ENCODE results near the gene PATL2. TPM values are rescaled to one million over a fixed set of nuclear protein-coding genes. Genes with fewer than 3 reads are reported as not detected.

Gene PATL2
- total RNA-seq, 4 donors from 2014 or later, result 0.28 to 2.0 (median 2.0) TPM; not detected in 1

- no peak for DNase-seq
- Histone ChIP-seq H3K27me3 (no peaks in the 10 kb centered on the region), H3K27ac (peak within 1 kb of the TSS; percentile 9 to 66), H3K4me1 (no peaks in the 10 kb centered on the region), H3K36me3 (no peaks in the 10 kb centered on the region), H3K9me3 (no peaks in the 10 kb centered on the region), H3K4me3 (no peak within 1 kb of the TSS)
- intact Hi-C loops (cut with DNase I; ENCODE audit: low total_unique reads), result no loop called here
- TF ChIP-seq CTCF (IDR thresholded peaks at IDR 0.05), result no peak
- no peak for TF ChIP-seq POLR2A (IDR thresholded peaks at IDR 0.05)
Observed at GRCh38 chr15:44736181-44736765, 25.1 kb upstream of the PATL2 start, which contains the start of gene TRIM69. Gene TRIM69 (plus strand): TSS chr15:44736528. CDS start chr15:44736705, 177 bp downstream.

GRCh38 chr15:44735482-44736180 lies 24.5 kb upstream of the PATL2 start:
- no peak for TF ChIP-seq POLR2A (IDR thresholded peaks at IDR 0.05)
- TF ChIP-seq CTCF (IDR thresholded peaks at IDR 0.05), result no peak
- H3K4me1 ChIP-seq, result no peaks in the 10 kb centered on the region
- intact Hi-C loops (cut with DNase I; ENCODE audit: low total_unique reads), result no loop called here
- peak in 1 of 2 donors; percentile 54 for DNase-seq
- no peaks in the 10 kb centered on the region for H3K27me3 ChIP-seq
- H3K27ac ChIP-seq, result peak overlapping the region; percentile 9 to 66
- no peaks in the 10 kb centered on the region for H3K36me3 ChIP-seq
- no peaks in the 10 kb centered on the region for H3K9me3 ChIP-seq
- H3K4me3 ChIP-seq, result no peak overlapping the region

- Histone ChIP-seq H3K9me3 (no peaks in the 10 kb centered on the region), H3K4me3 (no peak overlapping the region), H3K36me3 (no peaks in the 10 kb centered on the region), H3K27ac (peak overlapping the region; percentile 9 to 66), H3K4me1 (no peaks in the 10 kb centered on the region), H3K27me3 (no peaks in the 10 kb centered on the region)
- DNase-seq, result no peak
- TF ChIP-seq CTCF (IDR thresholded peaks at IDR 0.05) (no peak), POLR2A (IDR thresholded peaks at IDR 0.05) (no peak)
- intact Hi-C loops (cut with DNase I; ENCODE audit: low total_unique reads), result no loop called here
Observed at GRCh38 chr15:44734839-44735481, 23.8 kb upstream of the PATL2 start.

GRCh38 chr15:44729408-44730127 lies 18.4 kb upstream of the PATL2 start:
- no peaks in the 10 kb centered on the region for H3K4me1 ChIP-seq
- H3K36me3 ChIP-seq, result no peaks in the 10 kb centered on the region
- no peaks in the 10 kb centered on the region for H3K27me3 ChIP-seq
- intact Hi-C loops (cut with DNase I; ENCODE audit: low total_unique reads), result no loop called here
- H3K4me3 ChIP-seq, result peak overlapping the region; percentile 75 to 98
- H3K27ac ChIP-seq, result peak overlapping the region; percentile 98 to 99
- H3K9me3 ChIP-seq, result no peaks in the 10 kb centered on the region
- DNase-seq, result peak in 1 of 2 donors; percentile 43
- TF ChIP-seq POLR2A (IDR thresholded peaks at IDR 0.05) (no peak), CTCF (IDR thresholded peaks at IDR 0.05) (no peak)
